Kidney (tissue), 14 donors: Measurements from ENCODE around the gene NDUFS2. TPM values are rescaled to one million over a fixed set of nuclear protein-coding genes. Genes with fewer than 3 reads are reported as not detected.
A peak's percentile ranks its signal among the peaks of the same experiment; 100 is the strongest.

Source experiments
- DNase-seq, 5 donors: peaks; one replicate each; pipeline ENCODE4 v3.0.0-alpha.2; 2013 to 2020
- FAIRE-seq: peaks from 2 replicates; lab custom pipeline; 2012; peaks lifted over from hg19 to GRCh38; lab: Jason Lieb, UNC
- H3K27ac ChIP-seq, 2 donors: one replicate each; pipeline ENCODE4 v1.7.0; 2013; ENCODE audit warnings: low read depth in 2 of 2, low read length in 2 of 2, inconsistent platforms in 1 of 2
- H3K27me3 ChIP-seq: one replicate; pipeline ENCODE4 v1.7.1; 2013; ENCODE audit warnings: low read length, inconsistent platforms; ENCODE audit not compliant: control insufficient read depth, insufficient read depth
- H3K36me3 ChIP-seq, 3 donors: one replicate each; pipeline versions ENCODE4 v1.7.0 to v1.7.1; 2013; ENCODE audit warnings: low read length in 3 of 3, control low read depth in 1 of 3, inconsistent platforms in 1 of 3; ENCODE audit not compliant: insufficient read depth in 3 of 3, control insufficient read depth in 2 of 3
- H3K4me1 ChIP-seq, 3 donors: one replicate each; pipeline versions ENCODE4 v1.7.0 to v1.7.1; 2013; ENCODE audit warnings: low read length in 3 of 3, inconsistent platforms in 1 of 3, low read depth in 1 of 3; ENCODE audit not compliant: control insufficient read depth in 2 of 3, insufficient read depth in 2 of 3
- H3K4me3 ChIP-seq, 3 donors: one replicate each; pipeline versions ENCODE4 v1.7.0 to v1.8.1; 2013; ENCODE audit warnings: low read length in 3 of 3, control low read depth in 1 of 3, inconsistent platforms in 1 of 3
- H3K9ac ChIP-seq, 3 donors: one replicate each; pipeline versions ENCODE4 v1.7.0 to v1.7.1; 2013; ENCODE audit warnings: low read length in 3 of 3, control low read depth in 1 of 3, inconsistent platforms in 1 of 3
- H3K9me3 ChIP-seq, 3 donors: one replicate each; pipeline versions ENCODE4 v1.7.0 to v1.7.1; 2013; ENCODE audit warnings: low read length in 3 of 3, control low read depth in 1 of 3, inconsistent platforms in 1 of 3; ENCODE audit not compliant: control insufficient read depth in 2 of 3, insufficient read depth in 1 of 3
- CTCF ChIP-seq: IDR thresholded peaks from 3 replicates; pipeline ENCODE4 v1.5.1; 2012; ENCODE audit warnings: mild to moderate bottlenecking, moderate library complexity, borderline replicate concordance; ENCODE audit not compliant: insufficient read depth; ENCODE audit errors: extremely low read depth
- intact Hi-C: fragments of 100-400 bp; cut with DNase I; formaldehyde crosslinking; loops from one replicate; pipeline ENCODE4 v1.11.1; 2022
- polyA plus RNA-seq: library from polyadenylated mRNA; stranded (reverse); fragments of 350-450 nt; fragmentation: Illumina TruSeq; extraction: RNeasy Lipid Tissue Mini Kit (QIAGEN cat#74804); gene quantifications from one replicate; pipeline ENCODE4 v1.2.3, GENCODE V29; 2014; ENCODE audit warnings: low read depth, low replicate concordance; ENCODE audit not compliant: insufficient read depth
- total RNA-seq: library from RNA; stranded (reverse); fragmentation: NEBNext Ultra II Directional; extraction: Animal tissue kit (Norgen Biotek cat#: 25700); gene quantifications from one replicate; pipeline ENCODE4 v1.2.1, GENCODE V29; 2021
- donor health status: control.
- donor health status: control.
- donor health status: control.
- donor health status: control.
- donor health status: control.
- donor health status: DM: yes; HTN: yes; CAD: no.
- donor health status: Normal renal cell carcinoma (clear cell type).

Gene NDUFS2
- total and polyA plus RNA-seq, 2 donors from 2014 or later = 92.7 to 197 TPM

- intact Hi-C loops = no loop called here
- Histone ChIP-seq H3K9ac (no peak overlapping the region), H3K27ac (peak overlapping the region in 1 of 2 donors; percentile 11), H3K9me3 (no peaks in the 10 kb centered on the region), H3K4me3 (no peak overlapping the region), H3K36me3 (peaks cover 3 to 15% (median 9%) of the 10 kb centered on the region in 3 donors), H3K4me1 (peaks cover 2 to 17% (median 8%) of the 10 kb centered on the region in 3 donors), H3K27me3 (no peaks in the 10 kb centered on the region)
- DNase-seq = peak in 2 of 5 donors; percentile 8 to 40
- no peak for FAIRE-seq
- TF ChIP-seq CTCF = no peak
These were observed 23.0 kb downstream of the NDUFS2 start for GRCh38 chr1:161225178-161225533.

- FAIRE-seq (peak; percentile 99), DNase-seq (peak; percentile 92 to 99 (median 95))
- TF ChIP-seq CTCF = peak; percentile 45
- no peaks in the 10 kb centered on the region for H3K27me3 ChIP-seq
- H3K9me3 ChIP-seq = no peaks in the 10 kb centered on the region
- intact Hi-C loops = no loop called here
- H3K36me3 ChIP-seq = peaks cover 3 to 15% (median 13%) of the 10 kb centered on the region in 3 donors
- H3K4me3 ChIP-seq = peak within 1 kb of the TSS; percentile 82 to 96 (median 95)
- H3K9ac ChIP-seq = peak within 1 kb of the TSS; percentile 75 to 86 (median 80)
- H3K4me1 ChIP-seq = peaks cover 2 to 17% (median 8%) of the 10 kb centered on the region in 3 donors
- peak within 1 kb of the TSS; percentile 36 to 45 for H3K27ac ChIP-seq
These were observed 23.6 kb downstream of the NDUFS2 start, which contains the start of gene TOMM40L for GRCh38 chr1:161225534-161226319. TOMM40L (plus strand) TSS chr1:161226060; CDS start chr1:161226490, 430 bp downstream.

- no peaks in the 10 kb centered on the region for H3K27me3 ChIP-seq
- peak overlapping the region; percentile 75 to 86 (median 80) for H3K9ac ChIP-seq
- intact Hi-C loops = no loop called here
- DNase-seq (peak in 1 of 5 donors; percentile 15), FAIRE-seq (no peak)
- peak overlapping the region; percentile 36 to 45 for H3K27ac ChIP-seq
- H3K9me3 ChIP-seq = no peaks in the 10 kb centered on the region
- peak overlapping the region; percentile 82 to 96 (median 95) for H3K4me3 ChIP-seq
- peaks cover 2 to 17% (median 8%) of the 10 kb centered on the region in 3 donors for H3K4me1 ChIP-seq
- TF ChIP-seq CTCF = no peak
- peaks cover 3 to 15% (median 13%) of the 10 kb centered on the region in 3 donors for H3K36me3 ChIP-seq
These were observed 24.1 kb downstream of the NDUFS2 start for GRCh38 chr1:161226320-161226711.
